GM19467 (cell line): ENCODE measurements around the gene CBX4.
A peak's percentile ranks its signal among the peaks of the same experiment; 100 is the strongest.

Experiments
- ATAC-seq: cut with Tn5 transposase; IDR thresholded peaks from one replicate; pipeline ENCODE4 v1.9.1; 2021; ENCODE audit warnings: mild to moderate bottlenecking, moderate library complexity; ENCODE audit not compliant: unreplicated experiment

CBX4 gene

GRCh38 chr17:79839356-79840268, at the start of gene CBX4:
Gene CBX4, minus strand, starts transcription at chr17:79839440. Its CDS starts 189 bp downstream, at chr17:79839251.
- ATAC-seq = peak; percentile 53

- no peak for ATAC-seq
Observed at GRCh38 chr17:79888009-79888540, 48.8 kb upstream of the CBX4 start.

DNA sequence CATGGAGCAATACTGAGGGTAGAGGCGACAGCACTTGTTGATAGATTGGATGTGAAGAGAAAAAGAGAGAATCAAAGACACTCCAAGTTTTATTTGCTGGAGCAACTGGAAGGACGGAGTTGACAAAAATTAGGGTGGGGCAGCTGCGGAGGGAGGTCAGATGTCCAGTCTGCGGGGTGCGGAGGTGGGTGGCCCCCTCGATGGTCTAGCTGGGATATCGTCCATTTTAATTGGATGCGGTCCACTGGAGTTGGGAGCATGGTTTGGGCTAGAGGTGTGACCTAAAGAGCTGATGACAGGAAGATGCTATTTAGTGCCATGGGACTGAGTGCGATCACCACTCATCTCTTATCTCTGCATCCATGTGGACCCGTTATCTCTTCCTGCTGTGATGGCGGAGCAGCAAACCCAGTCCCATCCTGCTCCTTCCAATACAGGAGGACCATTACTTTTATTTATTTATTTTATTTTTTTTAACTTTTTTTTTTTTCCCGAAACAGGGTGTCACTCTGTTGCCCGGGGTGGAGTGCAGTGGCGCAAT, 48.3 kb upstream of the CBX4 start:
- ATAC-seq = no peak

GRCh38 chr17:79883202-79883601, 44.0 kb upstream of the CBX4 start:
- no peak for ATAC-seq

GRCh38 chr17:79878329-79878947, 39.2 kb upstream of the CBX4 start:
- ATAC-seq = no peak

DNA sequence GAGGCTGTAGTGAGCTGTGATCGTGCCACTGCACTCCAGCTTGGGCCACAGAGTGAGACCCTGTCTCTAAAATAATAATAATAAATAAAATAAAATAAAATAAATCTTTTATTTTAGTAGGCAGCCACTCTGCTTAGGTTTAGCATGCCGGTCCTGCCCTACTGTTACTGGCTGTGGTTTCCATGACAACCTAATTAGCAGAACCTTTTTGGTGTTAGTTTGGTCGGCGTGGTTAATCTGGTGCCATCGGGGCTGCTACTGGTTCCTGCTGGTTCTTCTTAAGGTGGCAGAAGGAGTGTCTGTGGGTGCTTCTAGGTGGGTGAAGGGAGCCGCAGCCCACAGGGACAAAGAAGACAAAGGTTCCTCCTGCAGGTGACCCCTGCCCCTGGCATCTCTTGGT, 37.8 kb upstream of the CBX4 start:
- ATAC-seq = no peak

DNA sequence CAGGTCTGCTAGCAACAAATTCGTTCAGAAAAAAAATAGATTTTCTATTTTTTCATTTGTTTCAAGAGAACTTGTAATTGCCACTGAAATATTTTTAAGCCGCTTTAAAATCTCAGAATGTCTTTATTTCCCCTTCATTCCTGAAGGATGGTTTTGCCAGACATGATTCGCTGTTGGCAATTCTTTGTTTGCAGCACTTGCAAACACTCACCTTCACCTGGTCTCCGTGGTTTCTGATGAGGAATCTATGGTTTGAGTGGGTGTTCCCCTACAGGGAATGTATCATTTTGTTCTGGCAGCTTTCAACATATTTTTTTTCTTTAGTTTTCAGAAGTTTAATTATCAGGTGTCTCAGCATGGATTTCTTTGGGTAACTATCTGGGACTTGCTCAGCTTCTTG, 36.3 kb upstream of the CBX4 start:
- ATAC-seq = no peak

- no peak for ATAC-seq
Observed at GRCh38 chr17:79874329-79874981, 35.2 kb upstream of the CBX4 start.

GRCh38 chr17:79873583-79873982, 34.3 kb upstream of the CBX4 start:
- ATAC-seq = no peak

DNA sequence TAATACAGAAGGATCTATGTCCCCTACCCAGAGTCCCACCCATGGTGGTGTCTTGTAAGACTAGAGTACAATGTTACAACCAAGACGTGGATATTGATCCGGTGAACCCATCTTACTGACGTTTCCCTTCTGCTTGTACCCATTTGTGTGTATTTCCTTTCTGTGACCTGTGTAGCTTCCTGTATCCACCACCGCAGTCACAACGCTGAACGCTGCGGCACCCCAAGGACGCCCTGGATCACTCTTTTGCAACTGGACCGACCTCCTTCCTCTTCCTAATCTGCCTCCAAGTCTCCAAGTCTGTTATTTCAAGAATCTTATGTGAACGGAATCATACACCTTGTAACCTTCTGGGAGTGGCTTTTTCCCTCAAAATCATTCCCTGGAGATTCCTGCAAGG, 33.5 kb upstream of the CBX4 start:
- no peak for ATAC-seq

DNA sequence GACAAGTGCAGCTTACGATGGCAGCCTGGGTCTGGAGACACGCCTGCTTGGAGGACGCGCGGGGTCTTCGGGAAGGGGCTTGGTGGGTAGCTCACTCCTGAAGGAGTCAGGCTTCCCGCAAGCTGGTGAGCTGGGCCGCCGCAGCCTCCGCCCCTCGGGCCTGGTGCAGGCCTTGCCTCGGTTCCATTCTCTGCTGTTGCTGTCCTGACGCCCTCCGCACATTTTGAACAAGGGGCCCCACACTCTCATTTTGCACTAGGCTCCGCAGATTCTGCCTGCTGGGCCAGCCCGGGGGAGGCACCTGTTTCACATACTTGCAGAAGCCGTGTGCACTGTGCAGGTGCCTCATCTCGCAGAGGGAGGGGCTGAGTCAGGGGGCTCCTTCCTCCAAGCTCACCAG, 31.9 kb upstream of the CBX4 start:
- no peak for ATAC-seq

DNA sequence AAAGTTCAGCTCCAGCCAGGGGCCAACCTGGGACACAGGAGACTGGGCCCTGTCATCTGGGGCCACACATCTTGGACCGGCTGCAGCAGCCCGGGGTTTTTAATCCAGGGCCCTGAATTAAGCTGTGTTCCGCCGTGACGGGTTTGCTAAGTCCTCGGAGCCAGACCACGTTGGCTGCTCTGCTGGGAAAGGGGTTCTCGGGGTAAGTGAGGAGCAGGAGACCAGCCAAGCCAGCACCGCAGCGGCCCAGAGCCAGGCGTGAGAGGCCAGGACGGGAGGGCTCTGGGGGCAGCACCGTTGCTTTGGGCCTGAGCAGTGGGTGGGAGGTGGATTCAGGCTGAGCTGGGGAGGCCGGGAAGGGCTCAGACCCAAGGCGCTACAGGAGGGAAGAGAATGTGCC, 31.3 kb upstream of the CBX4 start:
- no peak for ATAC-seq

DNA sequence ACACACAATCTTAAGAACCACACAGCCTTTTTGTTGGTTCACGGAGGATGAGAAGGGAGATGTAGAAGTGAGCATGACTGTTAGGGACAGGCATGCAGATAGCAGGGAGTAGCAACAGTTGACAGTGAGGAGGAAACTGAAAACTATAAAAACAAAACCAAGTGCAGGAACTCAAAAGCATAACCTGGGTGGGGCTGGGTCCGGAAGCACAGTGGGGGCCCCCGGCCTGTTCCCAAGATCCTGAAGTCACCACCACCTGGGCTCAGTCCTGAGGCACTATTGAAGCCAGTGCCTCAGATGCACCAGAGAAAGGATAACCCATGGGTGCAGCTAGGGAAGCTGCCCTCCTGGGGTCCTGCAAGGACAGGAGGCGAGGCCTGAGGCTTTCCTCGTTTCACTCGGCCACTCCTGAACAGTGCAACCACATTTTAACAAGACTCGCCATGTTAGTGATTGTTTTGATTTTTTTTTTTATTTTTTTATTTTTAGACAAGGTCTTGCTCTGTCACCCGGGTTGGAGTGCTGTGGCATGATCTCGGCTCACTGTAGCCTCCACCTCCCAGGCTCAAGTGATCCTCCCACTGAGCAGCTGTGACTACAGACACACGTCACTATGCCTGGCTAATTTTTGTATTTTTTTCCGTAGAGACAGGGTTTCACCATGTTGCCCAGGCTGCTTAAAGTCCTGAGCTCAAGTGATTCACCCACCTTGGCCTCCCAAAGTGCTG, 27.7 kb upstream of the CBX4 start:
- ATAC-seq = no peak

DNA sequence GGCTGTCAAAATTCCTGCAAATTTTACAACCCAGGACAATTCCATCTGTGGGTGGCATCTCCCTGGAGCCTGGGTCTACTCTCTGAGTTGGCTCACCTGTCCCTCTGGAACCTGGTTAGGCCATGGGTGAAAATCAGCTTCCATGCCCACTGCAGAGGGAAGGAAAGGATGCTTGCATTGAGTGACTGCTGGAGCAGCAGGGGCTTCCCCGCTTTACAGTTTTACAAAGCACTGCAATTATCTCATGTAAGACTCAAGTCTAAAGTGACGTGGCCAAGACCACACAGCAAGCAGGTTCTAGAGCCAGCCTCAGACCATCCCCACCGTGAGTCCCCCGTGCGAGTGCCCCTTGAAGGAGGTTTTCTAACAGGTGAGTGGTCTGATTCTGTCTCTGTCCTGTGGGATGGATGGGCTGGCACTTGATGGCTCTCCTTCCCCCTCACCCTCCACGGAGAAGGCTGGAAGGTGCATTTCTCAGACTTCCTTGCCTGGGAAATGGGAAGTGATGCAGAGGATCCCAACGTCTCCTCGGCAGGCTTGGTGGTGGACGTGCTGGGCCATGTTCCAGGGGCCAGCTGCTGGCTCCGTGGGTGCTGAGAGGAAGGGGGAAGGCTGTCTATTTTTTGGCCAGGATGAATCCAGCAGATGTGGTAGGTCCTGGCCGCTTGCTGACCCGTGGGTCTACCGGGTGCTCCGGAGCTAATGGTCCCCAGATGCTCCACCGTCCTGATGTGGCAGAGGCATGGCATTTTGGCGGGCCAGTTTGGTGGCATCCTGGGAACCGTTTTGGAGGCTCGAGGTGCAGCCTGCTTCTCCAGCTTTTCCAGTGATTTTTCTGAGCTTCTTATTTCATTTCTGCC, 26.3 kb upstream of the CBX4 start:
- ATAC-seq = no peak

DNA sequence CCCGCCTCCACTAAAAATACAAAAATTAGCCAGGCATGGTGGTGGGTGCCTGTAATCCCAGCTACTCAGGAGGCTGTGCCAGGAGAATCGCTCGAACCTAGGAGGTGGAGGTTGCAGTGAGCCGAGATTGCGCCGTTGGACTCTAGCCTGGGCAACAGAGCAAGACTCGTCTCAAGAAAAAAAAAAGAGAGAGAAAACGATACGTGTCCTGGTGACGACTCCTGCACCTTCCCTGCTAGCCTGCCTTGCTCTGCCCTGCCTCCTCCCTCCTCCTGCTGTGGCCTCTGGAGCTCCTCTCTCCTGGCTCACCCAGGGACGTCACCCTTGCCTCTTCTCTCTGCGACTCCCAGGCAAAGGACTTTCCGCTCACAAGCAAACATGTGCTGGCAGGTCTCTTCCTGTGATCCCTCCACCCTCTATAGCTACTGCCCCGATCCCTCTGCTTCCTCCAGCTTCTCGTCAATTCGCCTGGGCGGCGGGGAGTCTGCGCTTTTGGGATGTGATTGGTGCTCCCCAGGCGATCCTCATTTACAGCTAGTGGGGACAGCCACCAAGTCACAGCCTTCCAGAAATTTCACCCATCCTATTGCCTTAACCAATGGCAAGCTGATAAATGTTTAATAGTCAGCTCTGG, 25.5 kb upstream of the CBX4 start:
- no peak for ATAC-seq

GRCh38 chr17:79864147-79864546, 24.9 kb upstream of the CBX4 start:
- no peak for ATAC-seq

DNA sequence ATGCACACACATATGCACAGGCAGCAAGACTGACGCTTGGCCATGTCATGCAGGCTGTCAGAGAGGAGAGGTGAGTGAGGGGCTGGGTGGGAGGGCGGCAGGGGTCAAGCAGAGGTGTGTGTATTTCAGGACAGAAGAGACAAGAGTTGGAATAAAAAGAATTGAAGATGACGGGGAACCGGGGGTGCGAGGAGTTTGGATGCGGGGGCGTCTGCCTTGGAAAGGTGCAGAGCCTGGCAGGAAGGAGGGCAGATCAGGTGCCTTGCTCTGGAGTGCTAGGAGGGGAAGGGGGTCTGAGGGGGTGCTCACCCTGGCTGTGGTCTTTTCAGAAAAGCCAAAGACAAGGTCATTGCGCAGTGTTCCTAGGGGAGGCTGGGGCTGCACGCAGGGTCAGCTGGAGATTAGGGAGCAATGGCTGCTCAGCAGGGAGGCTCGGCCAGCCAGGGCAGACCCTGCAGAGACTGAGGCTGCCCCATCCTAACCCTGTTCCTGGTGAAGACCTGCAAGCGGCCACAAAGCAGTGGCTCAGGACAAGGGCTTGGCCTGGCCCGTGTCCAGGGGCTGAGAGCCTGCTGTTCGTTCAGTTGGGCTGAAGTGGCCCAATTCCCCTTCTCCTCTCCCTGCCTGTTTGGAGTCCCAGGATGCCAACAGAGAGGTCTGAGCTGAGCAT, 23.7 kb upstream of the CBX4 start:
- ATAC-seq = no peak

GRCh38 chr17:79862238-79862637, 23.0 kb upstream of the CBX4 start:
- no peak for ATAC-seq
